HG03520 (cell line): Measurements from ENCODE around the gene GPRASP2.
"Not testable (repeated sequence)": the region's sequence is repeated elsewhere in the genome, so short reads cannot be mapped to it uniquely, and the experiment has no call there.

Experiments
- ATAC-seq: cut with Tn5 transposase; IDR thresholded peaks from one replicate; pipeline ENCODE4 v1.9.1; 2021; ENCODE audit warnings: mild to moderate bottlenecking, moderate library complexity; ENCODE audit not compliant: unreplicated experiment

The GPRASP2 gene

GRCh38 chrX:102712216-102712966, at the start of gene GPRASP2:
Gene GPRASP2, plus strand, starts transcription at chrX:102712448. Its CDS starts 2,422 bp downstream, at chrX:102714870.
- ATAC-seq: no peak

- not testable (repeated sequence) for ATAC-seq
These were observed 48.4 kb upstream of the GPRASP2 start for GRCh38 chrX:102663820-102664219.

GRCh38 chrX:102667034-102667433, 45.2 kb upstream of the GPRASP2 start:
- not testable (repeated sequence) for ATAC-seq

- no peak for ATAC-seq
These were observed 42.7 kb upstream of the GPRASP2 start for GRCh38 chrX:102669526-102669925.

- no peak for ATAC-seq
These were observed 39.4 kb upstream of the GPRASP2 start for GRCh38 chrX:102672856-102673255.

- ATAC-seq: not testable (repeated sequence)
These were observed 34.8 kb upstream of the GPRASP2 start for GRCh38 chrX:102677479-102677878.

- ATAC-seq: no peak
These were observed 27.3 kb upstream of the GPRASP2 start for GRCh38 chrX:102684772-102685520.

GRCh38 chrX:102694749-102695148, 17.5 kb upstream of the GPRASP2 start:
- ATAC-seq: no peak

GRCh38 chrX:102696306-102696705, 15.9 kb upstream of the GPRASP2 start:
- no peak for ATAC-seq

- ATAC-seq: no peak
These were observed 14.8 kb upstream of the GPRASP2 start for GRCh38 chrX:102697494-102697893.

GRCh38 chrX:102708900-102709299, 3.3 kb upstream of the GPRASP2 start:
- ATAC-seq: no peak

GRCh38 chrX:102711872-102712215, 404 bp upstream of the GPRASP2 start:
- ATAC-seq: no peak

- no peak for ATAC-seq
These were observed 855 bp downstream of the GPRASP2 start for GRCh38 chrX:102712981-102713625.

GRCh38 chrX:102714994-102715393, 2.7 kb downstream of the GPRASP2 start:
- ATAC-seq: no peak

GRCh38 chrX:102715967-102716366, 3.7 kb downstream of the GPRASP2 start:
- ATAC-seq: no peak

GRCh38 chrX:102720237-102721168, 8.3 kb downstream of the GPRASP2 start, which contains the start of gene GPRASP3:
Gene GPRASP3, plus strand, starts transcription at chrX:102720743. Its CDS starts 28,253 bp downstream, at chrX:102748996.
- ATAC-seq: peak; percentile 98

GRCh38 chrX:102721169-102721506, 8.9 kb downstream of the GPRASP2 start:
- ATAC-seq: not testable (repeated sequence)

- no peak for ATAC-seq
These were observed 11.2 kb downstream of the GPRASP2 start for GRCh38 chrX:102723456-102723855.

GRCh38 chrX:102727761-102728160, 15.5 kb downstream of the GPRASP2 start:
- no peak for ATAC-seq

GRCh38 chrX:102728646-102729045, 16.4 kb downstream of the GPRASP2 start:
- ATAC-seq: no peak

- ATAC-seq: no peak
These were observed 27.4 kb downstream of the GPRASP2 start for GRCh38 chrX:102739657-102740056.
